ENCODE results near the gene AGRN. TPM values are rescaled to one million over a fixed set of nuclear protein-coding genes. Genes with fewer than 3 reads are reported as not detected.
"Not testable (repeated sequence)": the region's sequence is repeated elsewhere in the genome, so short reads cannot be mapped to it uniquely, and the experiment has no call there.

The AGRN gene
- total RNA-seq = 10 to 100 TPM; 12.1 to 87.6 TPM

GRCh38 chr1:1020000-1020404 lies at the start of gene AGRN:
Gene AGRN, plus strand, starts transcription at chr1:1020120. Its CDS starts 53 bp downstream, at chr1:1020173.
- Mint-ChIP-seq H3K36me3 (ENCODE audit: low read depth) (no peaks in the 10 kb centered on the region), H3K4me3 (peak within 1 kb of the TSS; percentile 43), H3K9me3 (no peaks in the 10 kb centered on the region), H3K27me3 (peaks cover 3% of the 10 kb centered on the region), H3K27ac (no peak within 1 kb of the TSS), H3K4me1 (no peaks in the 10 kb centered on the region)
- ATAC-seq (replicated peaks) = peak; percentile 23

- Mint-ChIP-seq H3K4me3 (no peak overlapping the region), H3K9me3 (no peaks in the 10 kb centered on the region), H3K4me1 (no peaks in the 10 kb centered on the region), H3K27ac (no peak overlapping the region), H3K36me3 (ENCODE audit: low read depth) (no peaks in the 10 kb centered on the region), H3K27me3 (no peaks in the 10 kb centered on the region)
- no peak for ATAC-seq (replicated peaks)
These were observed 49.5 kb upstream of the AGRN start for GRCh38 chr1:970242-970972.

DNA sequence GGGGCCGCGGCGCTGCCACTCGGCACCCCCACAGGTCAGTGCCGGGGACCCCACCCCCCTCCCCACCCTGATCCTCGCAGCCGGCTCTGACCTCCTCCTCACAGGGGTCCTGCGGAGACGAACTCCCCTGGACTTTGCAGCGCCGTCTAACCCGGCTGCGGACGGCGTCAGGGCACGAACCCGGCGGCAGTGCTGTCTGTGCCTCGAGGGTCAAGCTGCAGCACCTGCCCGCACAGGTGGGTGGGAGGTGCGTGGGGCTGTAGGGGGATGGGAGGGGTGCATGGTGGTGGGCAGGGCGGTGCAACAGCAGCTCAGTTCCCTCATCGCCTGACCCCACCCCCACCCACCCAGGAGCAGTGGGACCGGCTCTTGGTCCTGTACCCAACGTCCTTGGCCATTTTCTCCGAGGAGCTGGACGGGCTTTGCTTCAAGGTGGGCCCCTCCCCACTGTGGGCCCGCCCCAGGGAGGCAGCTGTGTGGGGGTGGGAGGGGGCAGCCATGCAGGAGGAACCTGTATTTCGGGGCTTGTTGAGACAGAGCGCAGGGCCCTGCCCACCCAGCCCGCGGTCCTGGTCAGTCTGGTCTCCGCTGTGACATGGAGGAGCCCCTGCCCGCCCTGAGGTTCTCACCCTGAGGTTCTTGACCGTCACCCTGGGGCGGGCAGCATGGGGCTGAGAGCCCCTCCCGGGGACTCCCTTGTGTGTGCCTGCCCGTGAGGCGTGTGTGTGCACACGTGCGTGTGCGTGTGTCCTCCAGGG lies 48.8 kb upstream of the AGRN start:
- no peaks in the 10 kb centered on the region for H3K36me3 Mint-ChIP-seq (ENCODE audit: low read depth)
- H3K27me3 Mint-ChIP-seq = peaks cover 4% of the 10 kb centered on the region
- no peak overlapping the region for H3K27ac Mint-ChIP-seq
- no peaks in the 10 kb centered on the region for H3K9me3 Mint-ChIP-seq
- peaks cover 6% of the 10 kb centered on the region for H3K4me1 Mint-ChIP-seq
- no peak for ATAC-seq (replicated peaks)
- no peak overlapping the region for H3K4me3 Mint-ChIP-seq

DNA sequence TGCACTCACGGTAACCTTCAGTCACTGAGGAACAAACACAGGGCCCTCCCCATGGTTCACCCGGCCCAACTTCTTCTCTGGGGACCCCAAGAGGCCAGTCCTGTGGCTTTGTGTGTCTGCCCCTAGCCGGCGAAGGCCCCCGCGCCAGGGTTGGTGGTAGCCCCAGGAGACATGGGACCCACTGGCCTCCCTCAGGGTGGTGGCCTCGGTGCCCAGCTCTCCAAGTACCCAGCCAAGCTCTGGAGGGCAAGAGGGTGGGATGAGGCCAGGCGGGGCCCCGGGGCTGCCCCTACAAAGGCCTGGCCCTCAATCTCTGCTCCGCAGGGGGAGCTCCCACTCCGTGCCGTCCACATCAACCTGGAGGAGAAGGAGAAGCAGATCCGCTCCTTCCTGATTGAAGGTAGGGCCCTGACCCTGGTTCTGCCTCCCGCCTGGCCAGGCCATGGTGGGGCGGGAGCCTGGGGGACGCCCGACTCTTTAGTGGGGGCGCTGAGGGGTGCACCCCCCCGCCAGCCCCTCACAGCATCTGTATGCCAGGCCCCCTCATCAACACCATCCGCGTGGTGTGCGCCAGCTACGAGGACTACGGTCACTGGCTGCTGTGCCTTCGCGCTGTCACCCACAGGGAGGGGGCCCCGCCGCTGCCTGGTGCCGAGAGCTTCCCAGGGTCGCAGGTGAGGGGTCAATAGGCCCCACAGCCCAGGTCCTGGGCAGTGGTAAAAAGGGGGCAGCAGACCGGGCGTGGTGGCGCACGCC lies 48.0 kb upstream of the AGRN start:
- Mint-ChIP-seq H3K9me3 (no peaks in the 10 kb centered on the region), H3K4me1 (peaks cover 6% of the 10 kb centered on the region), H3K27ac (no peak overlapping the region), H3K36me3 (ENCODE audit: low read depth) (no peaks in the 10 kb centered on the region), H3K4me3 (no peak overlapping the region), H3K27me3 (peaks cover 4% of the 10 kb centered on the region)
- ATAC-seq (replicated peaks) = no peak

- Mint-ChIP-seq H3K9me3 (no peaks in the 10 kb centered on the region), H3K36me3 (ENCODE audit: low read depth) (no peaks in the 10 kb centered on the region), H3K27me3 (peaks cover 4% of the 10 kb centered on the region), H3K27ac (no peak overlapping the region), H3K4me1 (peaks cover 6% of the 10 kb centered on the region), H3K4me3 (no peak overlapping the region)
- no peak for ATAC-seq (replicated peaks)
These were observed 47.0 kb upstream of the AGRN start for GRCh38 chr1:972726-973458.

GRCh38 chr1:973459-974292 lies 46.2 kb upstream of the AGRN start:
- Mint-ChIP-seq H3K36me3 (ENCODE audit: low read depth) (no peaks in the 10 kb centered on the region), H3K4me3 (no peak overlapping the region), H3K9me3 (no peaks in the 10 kb centered on the region), H3K27me3 (peaks cover 4% of the 10 kb centered on the region), H3K4me1 (peaks cover 6% of the 10 kb centered on the region), H3K27ac (no peak overlapping the region)
- no peak for ATAC-seq (replicated peaks)

DNA sequence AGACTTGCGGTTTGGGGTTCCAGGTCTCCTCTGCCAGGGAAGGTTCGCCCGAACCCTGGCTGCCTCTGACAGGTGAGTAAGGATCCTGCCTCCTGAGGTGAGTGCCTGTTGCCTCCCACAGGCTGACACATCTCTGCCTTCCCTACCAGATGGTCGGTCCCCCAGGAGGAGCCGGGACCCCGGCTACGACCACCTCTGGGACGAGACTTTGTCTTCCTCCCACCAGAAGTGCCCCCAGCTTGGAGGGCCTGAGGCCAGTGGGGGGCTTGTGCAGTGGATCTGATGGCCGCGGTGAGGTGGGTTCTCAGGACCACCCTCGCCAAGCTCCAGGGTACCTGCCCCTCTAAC lies 45.7 kb upstream of the AGRN start:
- no peaks in the 10 kb centered on the region for H3K9me3 Mint-ChIP-seq
- H3K36me3 Mint-ChIP-seq (ENCODE audit: low read depth) = no peaks in the 10 kb centered on the region
- H3K4me3 Mint-ChIP-seq = no peak overlapping the region
- H3K27ac Mint-ChIP-seq = no peak overlapping the region
- peaks cover 4% of the 10 kb centered on the region for H3K27me3 Mint-ChIP-seq
- no peak for ATAC-seq (replicated peaks)
- H3K4me1 Mint-ChIP-seq = peaks cover 6% of the 10 kb centered on the region

DNA sequence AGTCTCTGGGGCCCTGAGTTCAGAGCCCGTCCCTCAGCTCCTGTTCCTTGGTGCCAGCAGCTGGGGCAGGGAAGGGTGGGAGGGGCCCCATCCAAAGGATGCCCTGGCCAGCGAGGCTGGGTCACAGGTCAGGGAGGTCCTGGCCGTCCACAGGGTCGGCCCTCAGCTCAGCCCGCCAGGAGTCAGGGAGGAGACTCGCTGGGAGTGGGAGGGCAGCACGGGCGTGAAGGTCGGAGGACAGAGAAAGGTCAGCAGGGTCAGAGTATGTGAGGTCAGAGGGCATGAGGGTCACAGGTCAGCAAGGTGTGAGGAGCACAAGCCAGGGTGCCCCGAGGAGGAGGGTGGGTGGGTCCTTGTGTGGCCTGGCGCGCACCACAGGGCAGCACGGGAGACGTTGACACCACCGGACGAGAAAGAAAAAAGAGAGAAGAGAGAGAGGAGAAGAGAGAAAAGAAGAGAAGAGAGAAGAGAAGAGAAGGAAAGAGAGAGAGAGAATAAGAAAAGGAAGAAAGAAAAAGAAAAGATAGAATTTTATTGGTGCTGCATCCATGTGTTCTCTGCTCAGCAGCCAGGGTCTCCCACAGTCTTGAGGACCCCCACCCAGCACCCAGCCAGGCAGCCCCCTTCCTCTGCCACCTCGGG lies 45.1 kb upstream of the AGRN start:
- Mint-ChIP-seq H3K4me3 (no peak overlapping the region), H3K27me3 (peaks cover 4% of the 10 kb centered on the region), H3K9me3 (no peaks in the 10 kb centered on the region), H3K27ac (no peak overlapping the region), H3K36me3 (ENCODE audit: low read depth) (no peaks in the 10 kb centered on the region), H3K4me1 (peaks cover 6% of the 10 kb centered on the region)
- no peak for ATAC-seq (replicated peaks)

DNA sequence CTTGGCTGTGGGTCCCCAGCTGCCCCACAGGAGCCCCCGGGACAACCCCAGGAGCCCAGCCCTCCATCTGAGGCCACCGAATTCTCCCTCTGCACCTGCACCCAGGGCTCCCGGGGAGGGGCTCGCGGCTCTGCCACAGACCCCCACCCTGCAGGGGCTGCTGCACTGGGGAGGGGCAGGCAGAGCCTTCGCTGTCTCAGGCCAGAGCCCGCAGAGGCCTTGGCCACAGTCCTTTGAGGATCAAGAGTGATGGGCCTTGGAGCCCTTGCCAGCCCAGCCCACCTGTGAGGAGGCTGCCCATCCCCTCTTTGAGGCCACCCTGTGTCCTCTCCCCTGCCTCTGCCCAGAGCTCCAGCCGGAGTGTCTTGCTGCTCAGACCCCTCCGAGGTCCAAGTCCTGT lies 44.6 kb upstream of the AGRN start:
- no peaks in the 10 kb centered on the region for H3K9me3 Mint-ChIP-seq
- no peak overlapping the region for H3K4me3 Mint-ChIP-seq
- H3K36me3 Mint-ChIP-seq (ENCODE audit: low read depth) = no peaks in the 10 kb centered on the region
- ATAC-seq (replicated peaks) = no peak
- H3K27me3 Mint-ChIP-seq = peaks cover 4% of the 10 kb centered on the region
- H3K27ac Mint-ChIP-seq = no peak overlapping the region
- peaks cover 6% of the 10 kb centered on the region for H3K4me1 Mint-ChIP-seq

GRCh38 chr1:975896-976683 lies 43.8 kb upstream of the AGRN start:
- Mint-ChIP-seq H3K9me3 (no peaks in the 10 kb centered on the region), H3K27me3 (peaks cover 4% of the 10 kb centered on the region), H3K36me3 (ENCODE audit: low read depth) (no peaks in the 10 kb centered on the region), H3K4me1 (peaks cover 6% of the 10 kb centered on the region), H3K27ac (no peak overlapping the region), H3K4me3 (no peak overlapping the region)
- peak; percentile 90 for ATAC-seq (replicated peaks)

- ATAC-seq (replicated peaks); H3K4me3 Mint-ChIP-seq; H3K4me1 Mint-ChIP-seq; H3K27ac Mint-ChIP-seq; H3K9me3 Mint-ChIP-seq; H3K27me3 Mint-ChIP-seq; H3K36me3 Mint-ChIP-seq (ENCODE audit: low read depth): not testable (repeated sequence)
These were observed 43.1 kb upstream of the AGRN start for GRCh38 chr1:976791-977190.

DNA sequence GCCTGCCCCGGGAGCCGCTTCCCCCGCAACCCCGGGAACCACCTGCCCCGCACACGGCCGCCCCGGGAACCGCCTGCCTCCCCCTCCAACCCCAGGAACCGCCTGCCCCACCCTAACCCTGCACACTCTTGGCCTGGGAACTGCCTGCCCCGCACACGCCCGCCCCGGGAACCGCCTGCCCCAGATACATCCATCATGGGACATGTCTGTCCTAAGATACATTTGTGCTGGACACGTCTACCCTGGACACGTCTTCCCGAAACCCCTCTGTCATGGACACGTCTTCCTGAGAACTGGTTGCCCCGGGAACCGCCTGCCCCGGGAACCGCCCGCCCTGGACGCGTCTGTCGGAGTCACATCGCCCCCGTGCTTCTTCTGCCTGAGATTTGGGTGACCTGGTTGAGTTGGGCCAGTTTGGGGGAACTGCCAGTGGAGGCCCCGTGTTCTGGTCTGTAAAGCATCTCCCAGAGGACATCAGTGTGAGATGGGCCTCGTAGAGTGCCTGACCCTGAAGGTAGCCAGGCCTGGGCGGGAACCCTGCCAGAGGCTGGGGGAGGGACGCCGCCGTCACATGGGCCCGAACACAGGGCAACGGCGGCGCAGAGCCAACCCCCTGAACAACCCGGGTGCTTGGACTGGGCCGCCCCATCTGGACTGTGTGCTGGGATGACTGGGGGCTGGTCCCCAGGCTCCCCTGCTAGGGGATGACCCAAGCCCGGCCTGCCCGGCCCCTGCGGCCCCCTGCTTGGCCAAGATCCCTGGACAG lies 41.7 kb upstream of the AGRN start:
- H3K27ac Mint-ChIP-seq = no peak overlapping the region

More for the DNA sequence above, 41.7 kb upstream of the AGRN start:
- peaks cover 5% of the 10 kb centered on the region for H3K27me3 Mint-ChIP-seq
- no peaks in the 10 kb centered on the region for H3K9me3 Mint-ChIP-seq
- no peaks in the 10 kb centered on the region for H3K36me3 Mint-ChIP-seq (ENCODE audit: low read depth)
- ATAC-seq (replicated peaks) = no peak
- H3K4me1 Mint-ChIP-seq = peaks cover 6% of the 10 kb centered on the region
- no peak overlapping the region for H3K4me3 Mint-ChIP-seq

All from activated T-helper 17 cell treated with anti-CD3 and anti-CD28 coated beads, Interleukin-2, amount 50 U/mL, for 72 hours (primary cell).